GM18951 (cell line): ENCODE data around the gene S1PR3.

ENCODE experiments used
- POLR2A ChIP-seq: IDR thresholded peaks from 4 replicates; pipeline ENCODE4 v1.6.1; 2011; ENCODE audit warnings: mild to moderate bottlenecking; ENCODE audit not compliant: insufficient read length, insufficient read depth; ENCODE audit errors: extremely low read depth
- in situ Hi-C: fragments of 300-500 bp; cut with MboI; formaldehyde crosslinking; loops from one replicate; pipeline ENCODE4 v1.12.0; 2022; ENCODE audit warnings: low sequenced_read_pairs, mixed read lengths, inconsistent platforms; ENCODE audit not compliant: unreplicated experiment

The S1PR3 gene

GRCh38 chr9:89012294-89013042 is 21.2 kb downstream of the S1PR3 start:
- in situ Hi-C loops, result no loop called here
- TF ChIP-seq POLR2A, result no peak

GRCh38 chr9:89013660-89014059 is 22.4 kb downstream of the S1PR3 start:
- no peak for TF ChIP-seq POLR2A
- in situ Hi-C loops, result no loop called here

- in situ Hi-C loops, result no loop called here
Measured at GRCh38 chr9:89014153-89014552, 22.9 kb downstream of the S1PR3 start.

GRCh38 chr9:89015336-89015735 is 24.1 kb downstream of the S1PR3 start:
- TF ChIP-seq POLR2A, result no peak
- in situ Hi-C loops, result no loop called here

More at GRCh38 chr9:89014153-89014552, 22.9 kb downstream of the S1PR3 start:
- no peak for TF ChIP-seq POLR2A

GRCh38 chr9:89020754-89021153 is 29.5 kb downstream of the S1PR3 start:
- TF ChIP-seq POLR2A, result no peak
- in situ Hi-C loops, result no loop called here

- in situ Hi-C loops, result no loop called here
Measured at GRCh38 chr9:89021154-89021803, 30.0 kb downstream of the S1PR3 start.

GRCh38 chr9:89022001-89022759 is 30.9 kb downstream of the S1PR3 start:
- in situ Hi-C loops, result no loop called here
- no peak for TF ChIP-seq POLR2A

More at GRCh38 chr9:89021154-89021803, 30.0 kb downstream of the S1PR3 start:
- TF ChIP-seq POLR2A, result no peak

- no peak for TF ChIP-seq POLR2A
- in situ Hi-C loops, result no loop called here
Measured at GRCh38 chr9:89022902-89023301, 31.6 kb downstream of the S1PR3 start.

GRCh38 chr9:89023740-89024139 is 32.5 kb downstream of the S1PR3 start:
- TF ChIP-seq POLR2A, result no peak
- in situ Hi-C loops, result no loop called here

- no peak for TF ChIP-seq POLR2A
- in situ Hi-C loops, result no loop called here
Measured at GRCh38 chr9:89024727-89025126, 33.5 kb downstream of the S1PR3 start.

- in situ Hi-C loops, result no loop called here
- no peak for TF ChIP-seq POLR2A
Measured at GRCh38 chr9:89025553-89025952, 34.3 kb downstream of the S1PR3 start.

GRCh38 chr9:89026876-89027275 is 35.6 kb downstream of the S1PR3 start:
- in situ Hi-C loops, result no loop called here

GRCh38 chr9:89029788-89030187 is 38.5 kb downstream of the S1PR3 start:
- no peak for TF ChIP-seq POLR2A
- in situ Hi-C loops, result no loop called here

More at GRCh38 chr9:89026876-89027275, 35.6 kb downstream of the S1PR3 start:
- no peak for TF ChIP-seq POLR2A

GRCh38 chr9:89032173-89032572 is 40.9 kb downstream of the S1PR3 start:
- in situ Hi-C loops, result no loop called here
- no peak for TF ChIP-seq POLR2A

GRCh38 chr9:89032661-89033060 is 41.4 kb downstream of the S1PR3 start:
- in situ Hi-C loops, result no loop called here
- no peak for TF ChIP-seq POLR2A
